ENCODE data around the gene DCN.

DCN gene

DNA sequence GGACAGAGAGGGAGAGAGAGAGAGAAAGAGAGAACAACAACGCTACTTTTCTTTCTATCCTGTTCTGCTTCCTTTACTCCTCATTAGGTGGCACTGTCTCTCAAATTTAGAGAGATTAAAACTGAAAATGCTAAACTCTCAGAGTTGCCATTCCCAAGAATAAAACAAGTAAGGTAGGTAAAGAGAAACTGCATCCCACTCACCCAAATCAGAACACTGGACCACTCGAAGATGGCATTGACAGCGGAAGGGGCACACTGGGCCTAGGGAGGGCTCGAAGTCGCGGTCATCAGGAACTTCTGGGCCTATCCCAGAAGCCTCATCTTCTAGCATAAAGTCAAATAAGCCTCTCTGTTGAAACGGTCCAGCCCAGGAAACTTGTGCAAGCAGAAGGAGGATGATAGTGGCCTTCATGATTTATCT, 4.5 kb downstream of the DCN start:
- Mint-ChIP-seq H3K9me3 (ENCODE audit: low read depth) (no peaks in the 10 kb centered on the region), H3K4me3 (no peak overlapping the region), H3K36me3 (no peaks in the 10 kb centered on the region), H3K4me1 (ENCODE audit: low read depth) (no peaks in the 10 kb centered on the region), H3K27ac (no peak overlapping the region), H3K27me3 (no peaks in the 10 kb centered on the region)

DNA sequence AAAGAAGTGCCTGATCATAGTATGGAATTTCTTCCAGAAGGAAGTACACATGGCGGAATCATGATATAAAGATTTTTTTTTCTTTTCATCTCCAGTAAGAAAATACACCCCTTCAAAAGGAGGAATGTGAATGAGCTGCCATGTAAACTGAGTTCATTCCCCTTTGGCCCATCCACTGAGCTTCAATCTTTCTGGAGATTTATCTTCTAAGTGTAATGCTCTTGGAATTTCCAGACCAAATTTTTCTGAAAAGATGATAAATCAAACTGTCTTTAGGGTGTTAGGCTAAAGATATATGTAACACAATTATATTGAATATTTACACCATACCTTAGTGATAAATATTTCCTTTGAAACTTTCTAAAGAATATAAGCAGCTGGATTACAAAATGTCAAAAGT, 5.2 kb downstream of the DCN start:
- Mint-ChIP-seq H3K4me3 (no peak overlapping the region), H3K9me3 (ENCODE audit: low read depth) (no peaks in the 10 kb centered on the region), H3K4me1 (ENCODE audit: low read depth) (no peaks in the 10 kb centered on the region), H3K27ac (no peak overlapping the region), H3K27me3 (no peaks in the 10 kb centered on the region), H3K36me3 (no peaks in the 10 kb centered on the region)

GRCh38 chr12:91176915-91177314, 5.7 kb downstream of the DCN start:
- no peak overlapping the region for H3K27ac Mint-ChIP-seq
- H3K27me3 Mint-ChIP-seq, result no peaks in the 10 kb centered on the region
- H3K36me3 Mint-ChIP-seq, result no peaks in the 10 kb centered on the region
- H3K4me1 Mint-ChIP-seq (ENCODE audit: low read depth), result no peaks in the 10 kb centered on the region
- no peaks in the 10 kb centered on the region for H3K9me3 Mint-ChIP-seq (ENCODE audit: low read depth)
- H3K4me3 Mint-ChIP-seq, result no peak overlapping the region

GRCh38 chr12:91176358-91176757, 6.3 kb downstream of the DCN start:
- no peaks in the 10 kb centered on the region for H3K4me1 Mint-ChIP-seq (ENCODE audit: low read depth)
- H3K27ac Mint-ChIP-seq, result no peak overlapping the region
- H3K9me3 Mint-ChIP-seq (ENCODE audit: low read depth), result no peaks in the 10 kb centered on the region
- no peak overlapping the region for H3K4me3 Mint-ChIP-seq
- no peaks in the 10 kb centered on the region for H3K27me3 Mint-ChIP-seq
- no peaks in the 10 kb centered on the region for H3K36me3 Mint-ChIP-seq

DNA sequence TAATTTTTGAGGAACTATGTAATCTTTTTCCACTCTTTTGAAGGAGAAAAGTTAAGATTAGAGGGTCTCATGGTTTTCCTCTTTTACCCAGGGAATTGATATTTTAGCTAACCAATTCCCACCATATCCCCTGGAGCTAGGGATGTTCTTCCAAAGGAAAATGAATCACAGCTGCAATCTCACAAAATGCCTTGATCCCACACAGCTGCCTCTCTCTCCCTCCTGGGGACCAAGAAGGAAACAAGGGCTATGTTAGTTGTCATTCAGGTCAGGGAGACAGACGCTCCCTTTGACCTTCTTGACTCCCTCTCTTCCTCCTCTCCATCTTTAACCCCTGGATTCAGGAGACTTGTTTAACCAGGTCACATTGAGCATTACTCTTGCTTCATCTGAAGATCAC, 9.5 kb downstream of the DCN start:
- no peaks in the 10 kb centered on the region for H3K9me3 Mint-ChIP-seq (ENCODE audit: low read depth)
- H3K36me3 Mint-ChIP-seq, result no peaks in the 10 kb centered on the region
- no peak overlapping the region for H3K27ac Mint-ChIP-seq
- peaks cover 4% of the 10 kb centered on the region for H3K27me3 Mint-ChIP-seq
- H3K4me1 Mint-ChIP-seq (ENCODE audit: low read depth), result no peaks in the 10 kb centered on the region
- H3K4me3 Mint-ChIP-seq, result no peak overlapping the region

- H3K4me3 Mint-ChIP-seq, result no peak overlapping the region
- no peaks in the 10 kb centered on the region for H3K4me1 Mint-ChIP-seq (ENCODE audit: low read depth)
- H3K27ac Mint-ChIP-seq, result no peak overlapping the region
- no peaks in the 10 kb centered on the region for H3K9me3 Mint-ChIP-seq (ENCODE audit: low read depth)
- no peaks in the 10 kb centered on the region for H3K36me3 Mint-ChIP-seq
- H3K27me3 Mint-ChIP-seq, result peaks cover 4% of the 10 kb centered on the region
Observed at GRCh38 chr12:91172096-91172495, 10.5 kb downstream of the DCN start.

DNA sequence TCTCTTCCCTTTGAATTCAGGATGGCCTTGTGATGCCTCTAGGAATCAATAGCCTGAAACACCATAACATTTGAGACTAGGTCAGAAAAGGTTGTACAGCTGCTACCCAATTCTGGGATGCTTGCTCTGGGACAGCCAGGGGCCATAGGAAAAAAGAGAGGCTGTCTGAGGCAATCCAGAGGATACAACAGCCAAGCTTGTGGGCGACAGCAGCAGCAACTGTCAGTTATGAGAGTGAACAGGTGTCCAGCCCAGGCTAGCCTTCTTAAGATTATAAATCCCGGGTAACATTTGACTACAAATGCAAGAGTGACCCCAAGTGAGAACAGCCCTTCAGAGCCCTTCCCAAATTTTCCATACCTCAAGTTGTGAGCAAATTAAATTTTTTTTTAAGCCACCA, 11.1 kb downstream of the DCN start:
- H3K4me3 Mint-ChIP-seq, result no peak overlapping the region
- H3K27ac Mint-ChIP-seq, result no peak overlapping the region
- no peaks in the 10 kb centered on the region for H3K36me3 Mint-ChIP-seq
- no peaks in the 10 kb centered on the region for H3K4me1 Mint-ChIP-seq (ENCODE audit: low read depth)
- H3K9me3 Mint-ChIP-seq (ENCODE audit: low read depth), result no peaks in the 10 kb centered on the region
- peaks cover 4% of the 10 kb centered on the region for H3K27me3 Mint-ChIP-seq

DNA sequence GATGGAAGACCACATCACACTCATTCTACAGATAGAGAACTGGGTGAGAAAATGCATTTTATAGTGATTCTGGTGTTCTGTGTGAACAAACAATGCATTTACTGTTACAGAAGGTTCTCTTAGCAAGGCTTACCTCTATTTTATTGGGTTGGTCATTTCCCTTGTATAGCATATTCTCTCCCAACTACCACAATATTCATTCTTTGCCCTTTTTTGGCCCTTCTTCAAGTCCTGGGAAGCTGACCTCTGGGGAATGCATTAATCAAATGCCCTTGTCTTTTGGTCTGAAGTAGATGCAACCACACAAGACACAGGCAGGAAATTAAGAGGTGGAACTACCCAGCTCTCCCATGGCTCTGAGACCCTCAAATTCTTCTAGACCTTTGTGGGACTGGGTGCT, 19.5 kb downstream of the DCN start:
- no peak overlapping the region for H3K4me3 Mint-ChIP-seq
- H3K27me3 Mint-ChIP-seq, result peaks cover 7% of the 10 kb centered on the region
- no peaks in the 10 kb centered on the region for H3K4me1 Mint-ChIP-seq (ENCODE audit: low read depth)
- H3K9me3 Mint-ChIP-seq (ENCODE audit: low read depth), result no peaks in the 10 kb centered on the region
- H3K36me3 Mint-ChIP-seq, result no peaks in the 10 kb centered on the region
- H3K27ac Mint-ChIP-seq, result no peak overlapping the region

DNA sequence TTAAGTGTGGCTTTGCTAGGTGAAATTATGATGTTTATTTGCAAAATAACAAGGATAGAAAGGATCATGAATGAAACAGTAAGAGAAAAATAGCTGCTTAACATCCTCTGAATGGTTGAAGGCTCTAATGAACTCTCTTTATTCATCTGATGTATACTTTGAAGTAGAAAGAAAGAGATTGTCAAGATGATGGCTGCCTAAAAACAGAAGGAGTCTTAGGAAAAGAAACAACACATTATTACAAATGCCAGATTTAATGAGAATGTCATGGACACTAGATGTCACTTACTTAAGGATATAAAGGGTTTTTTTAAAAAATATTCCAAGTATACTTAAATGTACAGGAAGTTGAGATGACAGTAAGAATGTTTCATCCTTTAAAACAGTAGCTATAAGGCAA, 21.6 kb downstream of the DCN start:
- Mint-ChIP-seq H3K4me1 (ENCODE audit: low read depth) (no peaks in the 10 kb centered on the region), H3K9me3 (ENCODE audit: low read depth) (no peaks in the 10 kb centered on the region), H3K36me3 (no peaks in the 10 kb centered on the region), H3K27me3 (peaks cover 7% of the 10 kb centered on the region), H3K4me3 (no peak overlapping the region), H3K27ac (no peak overlapping the region)

GRCh38 chr12:91155990-91156389, 26.6 kb downstream of the DCN start:
- H3K4me1 Mint-ChIP-seq (ENCODE audit: low read depth), result no peaks in the 10 kb centered on the region
- H3K4me3 Mint-ChIP-seq, result no peak overlapping the region
- no peaks in the 10 kb centered on the region for H3K9me3 Mint-ChIP-seq (ENCODE audit: low read depth)
- no peaks in the 10 kb centered on the region for H3K36me3 Mint-ChIP-seq
- no peak overlapping the region for H3K27ac Mint-ChIP-seq
- peaks cover 3% of the 10 kb centered on the region for H3K27me3 Mint-ChIP-seq

- Mint-ChIP-seq H3K9me3 (ENCODE audit: low read depth) (no peaks in the 10 kb centered on the region), H3K27me3 (peaks cover 3% of the 10 kb centered on the region), H3K4me1 (ENCODE audit: low read depth) (no peaks in the 10 kb centered on the region)
Observed at GRCh38 chr12:91154131-91154530, 28.5 kb downstream of the DCN start.

DNA sequence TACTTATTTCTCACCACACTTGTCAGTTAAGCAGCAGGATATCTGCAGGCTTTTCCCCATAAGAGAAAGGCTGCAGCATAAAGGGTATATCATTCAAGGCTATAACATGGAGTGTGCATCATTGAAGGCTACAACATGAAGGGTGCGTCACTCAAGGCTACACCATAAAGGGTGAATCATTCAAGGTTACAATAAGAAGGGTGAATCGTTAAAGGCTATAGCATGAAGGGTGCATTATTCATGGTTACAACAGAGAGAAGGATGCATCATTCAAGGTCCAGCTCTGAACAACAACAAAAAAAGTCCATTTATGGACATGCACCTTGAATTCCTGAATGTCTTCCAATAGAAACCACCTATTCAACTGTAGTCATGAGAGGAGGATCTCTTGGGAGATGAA, 38.6 kb downstream of the DCN start:
- no peaks in the 10 kb centered on the region for H3K9me3 Mint-ChIP-seq (ENCODE audit: low read depth)

More at GRCh38 chr12:91154131-91154530, 28.5 kb downstream of the DCN start:
- Mint-ChIP-seq H3K4me3 (no peak overlapping the region), H3K36me3 (no peaks in the 10 kb centered on the region), H3K27ac (no peak overlapping the region)

GRCh38 chr12:91143206-91143605, 39.4 kb downstream of the DCN start:
- H3K27ac Mint-ChIP-seq, result no peak overlapping the region
- H3K4me3 Mint-ChIP-seq, result no peak overlapping the region
- no peaks in the 10 kb centered on the region for H3K4me1 Mint-ChIP-seq (ENCODE audit: low read depth)
- H3K9me3 Mint-ChIP-seq (ENCODE audit: low read depth), result no peaks in the 10 kb centered on the region
- H3K27me3 Mint-ChIP-seq, result no peaks in the 10 kb centered on the region
- no peaks in the 10 kb centered on the region for H3K36me3 Mint-ChIP-seq

More for the DNA sequence above, 38.6 kb downstream of the DCN start:
- H3K27me3 Mint-ChIP-seq, result no peaks in the 10 kb centered on the region
- no peaks in the 10 kb centered on the region for H3K36me3 Mint-ChIP-seq
- no peak overlapping the region for H3K27ac Mint-ChIP-seq
- H3K4me1 Mint-ChIP-seq (ENCODE audit: low read depth), result no peaks in the 10 kb centered on the region
- no peak overlapping the region for H3K4me3 Mint-ChIP-seq

GRCh38 chr12:91142221-91142631, 40.4 kb downstream of the DCN start:
- H3K9me3 Mint-ChIP-seq (ENCODE audit: low read depth), result no peaks in the 10 kb centered on the region
- no peaks in the 10 kb centered on the region for H3K4me1 Mint-ChIP-seq (ENCODE audit: low read depth)
- H3K36me3 Mint-ChIP-seq, result no peaks in the 10 kb centered on the region
- H3K4me3 Mint-ChIP-seq, result no peak overlapping the region
- H3K27me3 Mint-ChIP-seq, result peaks cover 4% of the 10 kb centered on the region
- no peak overlapping the region for H3K27ac Mint-ChIP-seq

GRCh38 chr12:91140026-91140931, 42.3 kb downstream of the DCN start:
- Mint-ChIP-seq H3K4me1 (ENCODE audit: low read depth) (no peaks in the 10 kb centered on the region), H3K4me3 (no peak overlapping the region), H3K9me3 (ENCODE audit: low read depth) (no peaks in the 10 kb centered on the region), H3K27me3 (peaks cover 5% of the 10 kb centered on the region), H3K36me3 (no peaks in the 10 kb centered on the region), H3K27ac (no peak overlapping the region)

GRCh38 chr12:91139286-91139685, 43.3 kb downstream of the DCN start:
- Mint-ChIP-seq H3K9me3 (ENCODE audit: low read depth) (no peaks in the 10 kb centered on the region), H3K27me3 (peaks cover 7% of the 10 kb centered on the region), H3K27ac (no peak overlapping the region), H3K4me3 (no peak overlapping the region), H3K36me3 (no peaks in the 10 kb centered on the region), H3K4me1 (ENCODE audit: low read depth) (no peaks in the 10 kb centered on the region)

All from activated naive CD8-positive, alpha-beta T cell (primary cell).